GM13977 (cell line): ENCODE results near the gene CDYL.

ENCODE experiments used
- DNase-seq: peaks from one replicate; pipeline ENCODE4 v3.0.0; 2012; ENCODE audit warnings: low spot score
- in situ Hi-C: fragments of 300-500 bp; cut with MboI; formaldehyde crosslinking; loops from one replicate; pipeline ENCODE4 v1.12.0; 2022; ENCODE audit warnings: low sequenced_read_pairs, low pct_unique_long_range_greater_than_20kb, mixed read lengths, inconsistent platforms; ENCODE audit not compliant: unreplicated experiment
- TF ChIP-seq, protein P1 (sequence below): IDR thresholded peaks from 2 replicates; pipeline ENCODE4 v1.5.1; 2012; ENCODE audit warnings: mild to moderate bottlenecking, control low read depth; ENCODE audit not compliant: insufficient read depth; ENCODE audit errors: extremely low read depth, missing control alignments

CDYL gene

DNA sequence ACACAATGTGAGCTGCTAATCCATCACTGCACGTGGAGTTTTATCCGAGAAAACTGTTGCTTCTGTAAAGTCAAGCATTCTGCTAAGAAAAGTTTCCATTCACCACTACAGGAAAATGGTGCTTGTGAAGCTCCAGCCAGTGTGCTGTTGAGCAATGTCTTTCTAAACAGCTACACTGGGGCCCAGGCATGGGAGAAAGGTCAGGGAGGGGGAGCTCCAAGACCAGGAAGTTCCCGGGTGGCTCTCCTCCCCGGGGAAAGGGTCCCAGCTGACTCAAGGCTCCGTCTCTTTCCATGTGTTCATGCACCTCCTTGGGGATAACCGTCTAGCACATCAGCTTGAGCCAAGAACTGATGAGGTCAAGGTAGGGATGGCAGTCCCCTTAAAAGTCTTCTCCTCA is 207.1 kb downstream of the CDYL start:
- no peak for DNase-seq
- in situ Hi-C loops: no loop called here
- TF ChIP-seq, protein P1, sequence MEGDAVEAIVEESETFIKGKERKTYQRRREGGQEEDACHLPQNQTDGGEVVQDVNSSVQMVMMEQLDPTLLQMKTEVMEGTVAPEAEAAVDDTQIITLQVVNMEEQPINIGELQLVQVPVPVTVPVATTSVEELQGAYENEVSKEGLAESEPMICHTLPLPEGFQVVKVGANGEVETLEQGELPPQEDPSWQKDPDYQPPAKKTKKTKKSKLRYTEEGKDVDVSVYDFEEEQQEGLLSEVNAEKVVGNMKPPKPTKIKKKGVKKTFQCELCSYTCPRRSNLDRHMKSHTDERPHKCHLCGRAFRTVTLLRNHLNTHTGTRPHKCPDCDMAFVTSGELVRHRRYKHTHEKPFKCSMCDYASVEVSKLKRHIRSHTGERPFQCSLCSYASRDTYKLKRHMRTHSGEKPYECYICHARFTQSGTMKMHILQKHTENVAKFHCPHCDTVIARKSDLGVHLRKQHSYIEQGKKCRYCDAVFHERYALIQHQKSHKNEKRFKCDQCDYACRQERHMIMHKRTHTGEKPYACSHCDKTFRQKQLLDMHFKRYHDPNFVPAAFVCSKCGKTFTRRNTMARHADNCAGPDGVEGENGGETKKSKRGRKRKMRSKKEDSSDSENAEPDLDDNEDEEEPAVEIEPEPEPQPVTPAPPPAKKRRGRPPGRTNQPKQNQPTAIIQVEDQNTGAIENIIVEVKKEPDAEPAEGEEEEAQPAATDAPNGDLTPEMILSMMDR: no peak

DNA sequence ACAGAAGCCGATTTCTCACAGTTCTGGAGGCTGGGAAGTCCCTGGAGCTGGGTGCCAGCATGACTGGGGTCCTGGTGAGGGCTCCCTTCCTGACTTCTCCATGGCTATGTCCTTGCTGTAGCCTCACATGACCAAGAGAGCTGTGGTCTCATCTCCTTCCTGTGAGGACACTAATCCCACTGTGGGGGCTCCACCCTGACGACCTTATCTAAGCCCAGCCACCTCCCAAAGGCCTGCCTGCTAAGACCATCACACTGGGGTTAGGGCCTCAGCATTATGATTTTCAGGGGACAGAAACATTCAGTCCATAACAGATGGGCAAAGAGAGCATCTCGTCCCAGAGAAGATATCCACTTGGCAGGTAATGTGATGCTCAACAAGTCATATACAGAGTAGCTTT is 210.8 kb downstream of the CDYL start:
- TF ChIP-seq, protein P1: no peak
- no peak for DNase-seq
- in situ Hi-C loops: no loop called here

DNA sequence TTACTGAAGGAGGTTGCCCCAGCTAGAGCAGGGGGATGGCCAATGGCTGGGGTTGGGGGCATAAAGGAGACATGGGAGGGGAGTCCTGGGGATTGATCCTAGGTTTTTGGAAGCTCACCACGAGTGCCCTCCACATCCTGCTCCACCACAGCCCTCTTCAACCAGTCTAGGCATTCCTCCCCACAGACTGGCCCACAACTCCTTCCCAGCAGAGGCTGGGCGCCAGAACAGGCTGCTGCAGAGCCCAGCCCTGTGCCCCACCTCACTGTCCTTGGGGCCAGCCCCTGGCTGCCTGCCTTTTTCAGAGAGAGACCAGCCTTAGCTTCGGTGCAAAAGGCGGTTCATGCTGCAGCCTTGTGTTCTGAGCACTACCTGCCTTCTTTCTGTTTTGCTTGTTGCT is 211.2 kb downstream of the CDYL start:
- TF ChIP-seq, protein P1: no peak
- in situ Hi-C loops: no loop called here

DNA sequence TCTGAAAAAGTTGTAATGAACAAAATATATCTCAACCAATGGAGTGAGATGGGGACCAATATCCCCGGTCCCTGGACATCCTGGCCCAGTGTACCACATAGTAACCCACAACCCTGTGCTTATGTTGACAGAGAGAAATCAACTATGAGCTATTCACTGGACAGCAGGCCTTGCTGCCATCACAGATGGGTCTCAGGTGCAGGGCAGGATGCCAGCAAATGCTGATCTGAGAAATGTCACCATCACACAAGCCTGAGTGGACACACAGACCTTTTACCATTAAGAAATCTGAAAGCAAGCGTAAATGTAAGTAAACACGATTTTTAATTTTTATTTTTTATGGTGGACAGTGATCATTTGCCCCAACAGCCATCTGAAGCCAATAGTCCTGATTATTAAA is 218.5 kb downstream of the CDYL start:
- TF ChIP-seq, protein P1: no peak
- in situ Hi-C loops: no loop called here
- no peak for DNase-seq

More for the DNA sequence above, 211.2 kb downstream of the CDYL start:
- no peak for DNase-seq

DNA sequence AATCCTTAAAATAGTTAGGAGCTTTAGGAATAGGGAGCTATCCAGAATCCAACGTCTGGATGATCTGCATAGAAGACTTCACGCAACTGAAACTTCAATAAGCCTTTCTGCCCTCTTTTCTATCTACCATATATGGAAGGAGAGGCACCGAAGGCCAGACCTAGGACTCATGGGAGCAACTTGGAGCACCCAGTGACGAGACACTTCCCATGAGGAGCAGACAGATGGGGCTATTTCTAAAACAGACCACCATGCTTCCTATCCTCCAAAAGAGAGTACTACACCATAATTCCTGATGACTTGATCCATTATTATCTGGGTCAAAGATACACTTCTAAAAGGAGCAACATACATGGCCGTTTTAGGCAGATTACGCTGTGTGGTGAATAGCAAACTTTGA is 221.7 kb downstream of the CDYL start:
- TF ChIP-seq, protein P1: no peak
- no peak for DNase-seq
- in situ Hi-C loops: no loop called here

DNA sequence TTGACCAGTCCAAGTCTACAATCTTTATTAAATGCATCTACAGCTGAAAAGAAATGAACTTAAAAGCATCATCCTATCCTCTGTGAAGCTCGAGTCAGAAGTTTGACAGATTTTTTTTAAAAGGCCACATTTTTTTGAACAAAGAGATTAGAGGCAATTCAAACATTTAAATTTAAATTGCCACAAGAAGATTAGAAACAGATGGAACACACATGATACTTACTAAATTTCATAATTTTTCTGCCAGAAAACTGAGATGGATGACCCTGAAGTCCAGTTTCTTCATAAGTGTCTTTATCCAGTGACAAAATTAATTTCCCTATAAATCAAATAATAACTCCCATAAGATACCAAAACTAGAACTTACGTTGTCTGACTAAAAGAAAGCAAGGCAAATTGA is 223.4 kb downstream of the CDYL start:
- TF ChIP-seq, protein P1: no peak
- in situ Hi-C loops: no loop called here
- no peak for DNase-seq

DNA sequence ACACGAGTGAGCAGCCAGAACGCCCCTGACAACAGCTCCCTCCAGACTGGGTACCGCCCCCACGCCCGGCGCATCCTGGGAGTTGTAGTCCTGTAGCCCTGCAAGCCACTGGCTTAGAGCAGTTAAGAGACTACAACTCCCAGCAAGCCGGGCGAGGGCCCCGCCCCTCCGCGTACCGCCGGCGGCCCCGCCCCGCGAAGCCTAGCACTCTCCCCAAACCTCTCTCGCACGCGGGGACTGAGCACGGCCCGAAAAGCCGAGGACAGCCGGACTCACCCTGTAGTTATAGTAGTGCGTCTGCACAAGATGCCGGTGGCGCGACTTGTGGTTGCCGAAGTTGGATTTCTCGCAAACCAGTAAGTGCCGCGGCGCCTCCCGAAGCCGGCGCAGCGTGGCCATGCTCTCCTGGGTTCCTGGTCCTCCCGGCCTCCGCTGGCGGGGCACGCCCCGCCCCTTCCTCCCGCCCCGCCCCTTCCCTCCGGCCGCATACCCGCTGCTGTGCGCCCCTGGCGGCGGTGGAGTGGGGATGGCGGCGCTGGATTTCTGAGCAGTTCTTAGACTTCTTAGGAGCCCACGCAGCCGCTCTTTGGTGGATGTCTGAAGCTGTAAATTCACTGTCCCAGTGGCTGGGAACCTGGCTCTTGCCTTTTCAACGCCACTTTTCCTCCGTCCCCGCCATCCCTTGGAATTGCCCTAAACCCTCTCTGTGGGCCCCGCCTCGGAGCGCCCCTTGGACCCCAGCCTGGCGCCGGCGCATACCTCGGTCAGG is 227.6 kb downstream of the CDYL start, which contains the start of gene RPP40:
Gene RPP40, minus strand, starts transcription at position 434 of the 769 bp plus-strand sequence. Its CDS starts 35 bp downstream, at position 399.
- DNase-seq: peak; percentile 95
- in situ Hi-C loops: no loop called here
- TF ChIP-seq, protein P1: peak; percentile 78
